ENCODE data around the gene EXOC4. TPM values are rescaled to one million over a fixed set of nuclear protein-coding genes. Genes with fewer than 3 reads are reported as not detected.
"Not testable (repeated sequence)": the region's sequence is repeated elsewhere in the genome, so short reads cannot be mapped to it uniquely, and the experiment has no call there.

Gene EXOC4
- total RNA-seq, 4 donors from 2014 or later = 36.9 to 78.0 (median 52.2) TPM

GRCh38 chr7:133275008-133275407 lies 22.1 kb downstream of the EXOC4 start:
- Histone ChIP-seq H3K27ac (no peak overlapping the region), H3K27me3 (no peaks in the 10 kb centered on the region), H3K9me3 (no peaks in the 10 kb centered on the region), H3K36me3 (peaks cover 0 to 19% of the 10 kb centered on the region in 2 donors), H3K4me1 (peaks cover 8 to 14% of the 10 kb centered on the region in 2 donors), H3K4me3 (no peak overlapping the region)
- intact Hi-C loops (cut with DNase I; ENCODE audit: low total_unique reads) = no loop called here
- TF ChIP-seq POLR2A (IDR thresholded peaks at IDR 0.05) (no peak), CTCF (IDR thresholded peaks at IDR 0.05 in 4 of 5, conservative IDR thresholded peaks at IDR 0.05 in 1 of 5) (no peak)
- ATAC-seq = no peak
- in situ Hi-C loops (cut with MboI; ENCODE audit: low sequenced_read_pairs in 4 of 4) = no loop called here
- DNase-seq = no peak

GRCh38 chr7:133275446-133276095 lies 22.7 kb downstream of the EXOC4 start:
- ATAC-seq = no peak

GRCh38 chr7:133278975-133279374 lies 26.1 kb downstream of the EXOC4 start:
- H3K9me3 ChIP-seq; H3K27ac ChIP-seq; intact Hi-C loops (cut with DNase I; ENCODE audit: low total_unique reads); H3K4me3 ChIP-seq; ATAC-seq; DNase-seq; in situ Hi-C loops (cut with MboI; ENCODE audit: low sequenced_read_pairs in 4 of 4); H3K27me3 ChIP-seq; H3K4me1 ChIP-seq: not testable (repeated sequence)
- H3K36me3 ChIP-seq = peaks cover 0 to 19% of the 10 kb centered on the region in 2 donors

More at GRCh38 chr7:133275446-133276095, 22.7 kb downstream of the EXOC4 start:
- intact Hi-C loops (cut with DNase I; ENCODE audit: low total_unique reads) = no loop called here
- DNase-seq = no peak
- no peak for TF ChIP-seq POLR2A (IDR thresholded peaks at IDR 0.05)
- TF ChIP-seq CTCF (IDR thresholded peaks at IDR 0.05 in 4 of 5, conservative IDR thresholded peaks at IDR 0.05 in 1 of 5) = no peak
- peaks cover 8 to 14% of the 10 kb centered on the region in 2 donors for H3K4me1 ChIP-seq
- H3K27me3 ChIP-seq = no peaks in the 10 kb centered on the region
- H3K36me3 ChIP-seq = peaks cover 0 to 19% of the 10 kb centered on the region in 2 donors
- H3K9me3 ChIP-seq = no peaks in the 10 kb centered on the region
- in situ Hi-C loops (cut with MboI; ENCODE audit: low sequenced_read_pairs in 4 of 4) = no loop called here
- no peak overlapping the region for H3K4me3 ChIP-seq
- no peak overlapping the region for H3K27ac ChIP-seq

- Histone ChIP-seq H3K27ac (no peak overlapping the region), H3K27me3 (no peaks in the 10 kb centered on the region), H3K4me1 (peaks cover 0 to 9% of the 10 kb centered on the region in 2 donors), H3K9me3 (no peaks in the 10 kb centered on the region), H3K36me3 (no peaks in the 10 kb centered on the region), H3K4me3 (no peak overlapping the region)
- intact Hi-C loops (cut with DNase I; ENCODE audit: low total_unique reads) = no loop called here
- in situ Hi-C loops (cut with MboI; ENCODE audit: low sequenced_read_pairs in 4 of 4) = no loop called here
- ATAC-seq = no peak
- TF ChIP-seq POLR2A (IDR thresholded peaks at IDR 0.05) (no peak), CTCF (IDR thresholded peaks at IDR 0.05 in 4 of 5, conservative IDR thresholded peaks at IDR 0.05 in 1 of 5) (no peak)
- no peak for DNase-seq
Measured at GRCh38 chr7:133282094-133282493, 29.2 kb downstream of the EXOC4 start.

GRCh38 chr7:133284092-133284491 lies 31.2 kb downstream of the EXOC4 start:
- Histone ChIP-seq H3K27me3 (no peaks in the 10 kb centered on the region), H3K36me3 (no peaks in the 10 kb centered on the region), H3K9me3 (no peaks in the 10 kb centered on the region), H3K27ac (no peak overlapping the region), H3K4me1 (peaks cover 0 to 10% of the 10 kb centered on the region in 2 donors), H3K4me3 (no peak overlapping the region)
- intact Hi-C loops (cut with DNase I; ENCODE audit: low total_unique reads) = no loop called here
- DNase-seq (no peak), ATAC-seq (no peak)
- in situ Hi-C loops (cut with MboI; ENCODE audit: low sequenced_read_pairs in 4 of 4) = no loop called here
- TF ChIP-seq POLR2A (IDR thresholded peaks at IDR 0.05) = no peak
- TF ChIP-seq CTCF (IDR thresholded peaks at IDR 0.05 in 4 of 5, conservative IDR thresholded peaks at IDR 0.05 in 1 of 5) = no peak

Data from gastrocnemius medialis (tissue), 4 donors.